ENCODE results near the gene SH3TC1. TPM values are rescaled to one million over a fixed set of nuclear protein-coding genes. Genes with fewer than 3 reads are reported as not detected.

The SH3TC1 gene
- total RNA-seq, 2 experiments from 2014 or later = 119 to 127 TPM

GRCh38 chr4:8160572-8160971, 38.5 kb upstream of the SH3TC1 start:
- no peaks in the 10 kb centered on the region for H3K27me3 Mint-ChIP-seq
- Histone ChIP-seq H3K9me3 (ENCODE audit: control insufficient read depth in 1 of 2, insufficient read depth in 1 of 2, low read length in 2 of 2) (peaks cover 0 to 6% of the 10 kb centered on the region in 2 experiments), H3K27ac (ENCODE audit: low read depth in 1 of 2, low read length in 2 of 2) (no peak overlapping the region), H3K36me3 (ENCODE audit: insufficient read depth, low read length) (no peaks in the 10 kb centered on the region), H3K4me1 (ENCODE audit: insufficient read depth, low read length) (peaks cover 28% of the 10 kb centered on the region), H3K4me3 (ENCODE audit: low read length) (no peak overlapping the region), H3K27me3 (ENCODE audit: control insufficient read depth in 1 of 2, insufficient read depth in 2 of 2, low read length in 2 of 2) (peaks cover 0 to 7% of the 10 kb centered on the region in 2 experiments)
- H3K36me3 Mint-ChIP-seq (ENCODE audit: low read depth) = peaks cover 5% of the 10 kb centered on the region
- no peak for TF ChIP-seq CTCF (IDR thresholded peaks at IDR 0.05)
- peaks cover 18% of the 10 kb centered on the region for H3K4me1 Mint-ChIP-seq (ENCODE audit: low read depth)
- peak overlapping the region; percentile 86 for H3K4me3 Mint-ChIP-seq
- H3K9me3 Mint-ChIP-seq = no peaks in the 10 kb centered on the region
- POLR2A ChIA-PET = no interaction called here
- CTCF ChIA-PET = no interaction called here
- DNase-seq = no peak
- ATAC-seq (ENCODE audit: poor library complexity) = no peak
- no peak overlapping the region for H3K27ac Mint-ChIP-seq
- intact Hi-C loops (cut with DNase I, micrococcal nuclease) = loop anchor here in 1 of 2 experiments (2.0 kb wide), 1 partner anchor 36 kb away; no protein-coding TSS in a partner anchor

- POLR2A ChIA-PET = no interaction called here
- H3K27me3 ChIP-seq (ENCODE audit: control insufficient read depth in 1 of 2, insufficient read depth in 2 of 2, low read length in 2 of 2) = peaks cover 0 to 3% of the 10 kb centered on the region in 2 experiments
- no peak for DNase-seq
- ATAC-seq (ENCODE audit: poor library complexity) = no peak
- peaks cover 7% of the 10 kb centered on the region for H3K27me3 Mint-ChIP-seq
- peaks cover 27% of the 10 kb centered on the region for H3K4me1 ChIP-seq (ENCODE audit: insufficient read depth, low read length)
- no peaks in the 10 kb centered on the region for H3K36me3 ChIP-seq (ENCODE audit: insufficient read depth, low read length)
- peaks cover 0 to 7% of the 10 kb centered on the region in 2 experiments for H3K9me3 ChIP-seq (ENCODE audit: control insufficient read depth in 1 of 2, insufficient read depth in 1 of 2, low read length in 2 of 2)
- no peak overlapping the region for H3K4me3 Mint-ChIP-seq
- intact Hi-C loops (cut with DNase I, micrococcal nuclease) = no loop called here
- CTCF ChIA-PET = no interaction called here
- H3K9me3 Mint-ChIP-seq = no peaks in the 10 kb centered on the region
- no peak overlapping the region for H3K4me3 ChIP-seq (ENCODE audit: low read length)
- H3K36me3 Mint-ChIP-seq (ENCODE audit: low read depth) = peaks cover 5% of the 10 kb centered on the region
- TF ChIP-seq CTCF (IDR thresholded peaks at IDR 0.05) = no peak
- H3K27ac Mint-ChIP-seq = no peak overlapping the region
- H3K4me1 Mint-ChIP-seq (ENCODE audit: low read depth) = peaks cover 14% of the 10 kb centered on the region
- no peak overlapping the region for H3K27ac ChIP-seq (ENCODE audit: low read depth in 1 of 2, low read length in 2 of 2)
These were observed 36.5 kb upstream of the SH3TC1 start for GRCh38 chr4:8162625-8163024.

- Mint-ChIP-seq H3K4me3 (no peak overlapping the region), H3K27ac (no peak overlapping the region), H3K27me3 (peaks cover 9% of the 10 kb centered on the region), H3K4me1 (ENCODE audit: low read depth) (peaks cover 13% of the 10 kb centered on the region), H3K36me3 (ENCODE audit: low read depth) (peaks cover 5% of the 10 kb centered on the region), H3K9me3 (no peaks in the 10 kb centered on the region)
- no peaks in the 10 kb centered on the region for H3K36me3 ChIP-seq (ENCODE audit: insufficient read depth, low read length)
- intact Hi-C loops (cut with DNase I, micrococcal nuclease) = no loop called here
- TF ChIP-seq CTCF (IDR thresholded peaks at IDR 0.05) = no peak
- no peak overlapping the region for H3K4me3 ChIP-seq (ENCODE audit: low read length)
- ChIA-PET CTCF (no interaction called here), POLR2A (no interaction called here)
- peaks cover under 1 to 9% of the 10 kb centered on the region in 2 experiments for H3K9me3 ChIP-seq (ENCODE audit: control insufficient read depth in 1 of 2, insufficient read depth in 1 of 2, low read length in 2 of 2)
- H3K27ac ChIP-seq (ENCODE audit: low read depth in 1 of 2, low read length in 2 of 2) = no peak overlapping the region
- no peaks in the 10 kb centered on the region for H3K27me3 ChIP-seq (ENCODE audit: control insufficient read depth in 1 of 2, insufficient read depth in 2 of 2, low read length in 2 of 2)
- no peak for ATAC-seq (ENCODE audit: poor library complexity)
- DNase-seq = no peak
- H3K4me1 ChIP-seq (ENCODE audit: insufficient read depth, low read length) = peaks cover 23% of the 10 kb centered on the region
These were observed 36.1 kb upstream of the SH3TC1 start for GRCh38 chr4:8163026-8163425.

All from CD4-positive, alpha-beta T cell (primary cell).